ENCODE data around the gene NSD2.
"Not testable (repeated sequence)": the region's sequence is repeated elsewhere in the genome, so short reads cannot be mapped to it uniquely, and the experiment has no call there.

Gene NSD2

DNA sequence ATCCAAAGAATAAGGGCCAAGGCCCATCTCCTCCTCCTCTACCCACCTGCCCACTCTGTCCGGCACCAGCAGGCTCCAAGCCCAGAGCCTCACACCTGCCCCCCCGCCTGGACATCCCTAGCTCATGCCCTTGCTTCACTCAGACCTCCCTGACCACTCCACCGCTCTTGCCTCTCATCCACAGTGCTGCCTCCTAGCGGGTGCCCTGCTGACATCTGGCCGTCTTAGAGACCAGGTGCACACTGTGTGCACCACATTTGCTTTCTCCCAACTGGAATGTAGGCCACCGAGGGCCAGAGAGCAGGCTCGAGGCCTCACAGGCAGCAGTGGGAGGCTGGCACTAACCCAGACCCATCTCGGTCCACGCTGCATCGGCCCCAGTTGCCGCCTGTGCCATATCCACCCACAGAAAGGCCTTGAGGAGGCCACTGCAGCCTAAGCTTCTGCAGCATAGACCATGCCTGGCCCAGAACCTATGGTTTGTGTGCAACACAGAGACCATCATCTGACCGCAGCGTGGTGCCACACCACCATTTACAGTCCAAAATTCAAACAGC is 28.8 kb upstream of the NSD2 start:
- no peak for DNase-seq

DNA sequence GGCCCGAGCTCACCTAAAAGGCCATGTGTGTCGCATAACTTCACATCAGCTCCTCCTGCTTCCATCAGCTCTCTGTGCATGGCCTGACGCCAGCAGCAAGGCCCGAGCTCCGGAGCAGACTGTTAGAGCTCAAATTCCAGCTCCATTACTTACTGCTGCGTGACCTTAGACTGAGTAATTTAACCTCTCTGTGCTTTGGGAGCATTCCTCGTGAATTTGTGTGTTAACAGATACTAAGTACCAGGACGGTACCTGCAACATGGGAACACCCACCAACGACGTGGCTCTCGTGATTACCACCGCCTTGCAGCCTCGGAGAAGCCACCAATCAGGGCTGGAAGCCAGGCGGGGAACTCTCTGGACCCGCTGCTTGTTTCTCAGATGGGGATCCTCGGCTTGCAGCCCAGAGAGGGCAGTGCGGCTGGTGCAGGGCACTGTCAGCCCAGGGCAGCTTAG is 28.2 kb upstream of the NSD2 start:
- DNase-seq, result no peak

DNA sequence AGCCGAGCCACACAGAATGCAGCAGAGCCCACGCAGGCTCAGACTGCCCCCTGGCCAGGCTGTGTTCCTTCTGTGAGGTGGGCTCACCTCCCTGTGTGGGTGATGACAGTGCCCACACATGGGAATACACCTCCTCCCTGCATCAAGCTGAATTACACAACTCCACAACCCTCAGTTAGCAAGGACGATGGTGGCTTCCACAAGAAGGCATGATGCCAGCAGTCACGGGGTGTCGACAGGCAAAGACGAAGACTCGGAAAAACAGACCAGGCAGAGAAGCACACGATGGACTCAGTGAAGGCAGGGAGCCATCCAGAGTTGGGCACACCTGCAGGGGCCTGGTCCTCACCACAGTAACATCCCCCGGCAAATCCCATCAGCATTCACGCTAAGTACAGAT is 27.3 kb upstream of the NSD2 start:
- DNase-seq, result no peak

DNA sequence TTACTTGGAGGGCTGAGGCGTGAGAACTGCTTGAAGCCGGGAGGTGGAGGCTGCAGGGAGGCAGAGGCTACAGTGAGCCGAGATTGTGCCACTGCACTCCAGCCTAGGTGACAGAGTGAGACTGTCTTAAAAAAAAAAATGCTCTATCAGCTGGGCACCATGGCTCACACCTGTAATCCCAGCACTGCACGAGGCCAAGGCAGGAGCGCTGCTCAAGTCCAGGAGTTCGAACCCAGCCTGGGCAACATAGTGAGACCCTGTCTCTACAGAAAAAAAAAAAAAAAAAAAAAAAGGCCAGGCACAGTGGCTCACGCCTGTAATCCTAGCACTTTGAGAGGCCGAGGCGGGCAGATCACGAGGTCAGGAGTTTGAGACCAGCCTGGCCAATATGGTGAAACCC is 26.6 kb upstream of the NSD2 start:
- not testable (repeated sequence) for DNase-seq

DNA sequence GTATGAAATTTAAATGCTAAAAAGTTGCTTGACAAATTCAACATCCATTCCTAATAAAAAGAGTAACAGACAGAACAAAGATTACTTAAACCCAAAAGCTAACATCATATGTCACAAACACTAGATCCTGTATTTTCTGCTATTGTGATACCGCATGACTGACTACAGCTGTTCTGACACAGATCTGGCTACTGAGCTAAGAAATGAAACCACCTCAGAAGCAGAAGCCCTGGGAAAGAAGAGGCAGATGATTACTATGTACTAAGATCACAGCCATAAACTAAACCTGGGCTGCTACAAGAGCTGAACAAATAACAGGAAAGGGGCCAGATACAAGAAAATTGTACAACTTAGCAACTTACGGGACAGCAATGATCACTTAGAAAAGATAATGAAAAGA is 24.6 kb upstream of the NSD2 start:
- no peak for DNase-seq

DNA sequence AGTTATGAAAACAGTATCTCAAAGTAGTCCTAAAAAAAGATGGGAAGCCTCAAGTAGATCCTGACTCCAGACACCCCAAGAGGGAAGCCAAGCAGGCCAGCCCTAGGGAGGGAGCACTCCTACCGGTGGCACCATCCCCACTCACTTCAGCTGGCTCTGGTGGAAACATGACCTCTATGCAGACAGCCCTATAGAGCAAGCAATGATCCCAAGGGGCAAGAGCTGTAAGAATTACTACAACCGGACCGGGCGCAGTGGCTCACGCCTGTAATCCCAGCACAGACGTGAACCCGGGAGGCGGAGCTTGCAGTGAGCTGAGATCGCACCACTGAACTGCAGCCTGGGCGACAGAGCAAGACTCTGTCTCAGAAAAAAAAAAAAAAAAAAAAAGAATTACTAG is 20.9 kb upstream of the NSD2 start:
- no peak for DNase-seq

DNA sequence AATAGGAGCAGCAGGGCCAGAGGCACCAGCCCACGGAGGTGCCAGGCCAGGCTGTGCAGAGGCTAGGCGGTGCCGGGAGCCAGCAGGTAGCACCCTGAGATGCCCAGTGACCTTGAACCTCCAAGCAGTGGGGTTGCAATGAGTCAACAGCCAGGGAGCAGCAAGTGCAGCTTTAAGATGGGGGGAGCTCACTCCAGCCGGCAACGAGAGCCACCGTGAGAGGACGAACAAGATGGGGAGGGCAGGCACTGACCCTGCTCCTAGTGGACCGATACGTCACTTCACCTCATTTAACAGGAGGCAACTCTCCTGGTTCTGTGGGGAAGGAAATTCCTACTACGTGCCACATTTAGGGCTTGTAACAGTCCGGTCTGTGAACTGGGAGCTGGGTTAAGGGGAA is 20.0 kb upstream of the NSD2 start:
- no peak for DNase-seq

DNA sequence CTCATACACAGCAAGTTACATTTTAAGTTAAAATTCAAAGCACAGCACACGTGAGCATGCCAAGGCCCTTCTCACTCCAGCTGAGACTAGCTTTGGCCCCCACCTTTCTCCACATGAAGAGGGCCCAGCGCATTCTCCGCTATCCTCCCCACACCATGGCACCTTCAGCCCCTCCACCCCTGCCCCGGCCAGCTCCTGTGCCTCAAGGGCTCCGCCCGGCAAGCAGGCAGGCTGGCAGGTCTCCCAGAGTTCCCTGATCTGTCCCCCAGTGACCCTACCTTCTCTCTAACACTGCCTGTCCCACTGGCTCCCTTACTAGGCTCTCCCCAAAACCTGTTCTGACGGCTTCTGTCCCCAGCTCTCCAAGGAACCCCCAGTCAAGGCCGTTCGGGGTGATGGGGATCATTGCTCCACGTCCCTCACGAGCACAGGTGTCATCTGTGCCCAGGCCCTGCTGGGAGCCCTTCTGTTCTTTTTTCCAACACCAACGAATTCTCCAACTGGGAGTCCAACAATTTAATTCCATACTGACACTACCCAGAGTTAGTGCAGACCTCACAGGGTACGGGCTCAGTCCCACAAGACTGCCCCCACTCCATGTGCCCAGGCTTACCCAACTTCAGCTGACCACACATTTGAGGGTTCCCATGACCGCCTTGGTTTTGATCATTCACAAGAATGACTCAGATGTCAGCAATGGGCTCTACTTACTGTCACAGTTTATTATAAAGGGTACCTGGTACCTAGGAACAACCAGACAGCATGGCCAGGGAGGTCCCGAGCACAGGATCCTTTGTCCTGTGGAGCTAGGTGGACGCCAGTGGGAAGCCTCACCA is 19.4 kb upstream of the NSD2 start:
- no peak for DNase-seq

DNA sequence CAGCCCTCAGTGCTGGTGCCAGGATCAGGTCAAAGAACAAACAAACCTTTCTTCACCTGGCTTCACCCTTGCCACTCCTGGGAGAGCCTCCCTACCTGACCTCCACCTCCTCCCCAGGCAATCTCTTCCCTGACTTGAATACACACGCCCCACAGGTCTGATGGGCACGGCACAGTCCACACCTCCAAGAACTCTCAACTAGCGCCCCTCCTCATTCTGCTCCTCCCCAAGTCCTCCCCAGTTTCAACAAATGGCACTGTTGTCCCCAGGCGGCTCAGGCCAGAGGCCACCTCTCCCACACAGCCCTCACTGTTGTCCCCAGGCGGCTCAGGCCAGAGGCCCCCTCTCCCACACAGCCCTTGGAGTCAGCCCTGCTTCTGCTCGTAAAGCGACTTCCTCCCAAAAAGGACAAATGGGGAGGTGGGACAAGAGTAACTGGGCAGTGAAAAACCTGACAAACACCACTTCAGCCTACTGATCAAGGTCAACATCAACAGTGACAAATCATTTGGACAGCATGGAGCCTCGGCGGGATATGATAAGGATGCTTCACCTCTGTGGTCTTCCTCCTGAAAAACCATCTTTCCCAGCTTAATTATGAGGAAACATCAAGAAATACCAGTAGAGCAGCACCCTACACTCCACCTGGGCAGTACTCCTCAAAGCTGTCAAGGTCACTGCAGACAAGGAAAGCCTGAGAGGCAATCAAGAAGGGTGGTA is 18.1 kb upstream of the NSD2 start:
- no peak for DNase-seq

DNA sequence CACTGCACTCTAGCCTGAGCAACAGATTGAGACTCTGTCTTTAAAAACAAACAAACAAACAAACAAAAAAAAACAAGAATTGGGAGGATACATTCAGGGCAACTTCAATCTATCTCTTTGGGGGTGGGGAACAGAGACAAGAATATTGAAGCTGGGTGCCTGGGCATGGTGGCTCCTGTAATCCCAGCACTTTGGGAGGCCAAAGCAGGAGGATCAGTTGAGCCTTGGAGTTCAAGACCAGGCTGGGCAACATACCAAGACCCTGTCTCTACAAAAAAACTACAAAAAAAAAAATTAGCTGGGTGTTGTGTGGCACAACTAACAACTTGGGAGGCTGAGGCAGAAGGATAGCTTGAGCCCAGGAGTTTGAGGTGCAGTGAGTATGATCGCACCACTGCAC is 16.4 kb upstream of the NSD2 start:
- no peak for DNase-seq

DNA sequence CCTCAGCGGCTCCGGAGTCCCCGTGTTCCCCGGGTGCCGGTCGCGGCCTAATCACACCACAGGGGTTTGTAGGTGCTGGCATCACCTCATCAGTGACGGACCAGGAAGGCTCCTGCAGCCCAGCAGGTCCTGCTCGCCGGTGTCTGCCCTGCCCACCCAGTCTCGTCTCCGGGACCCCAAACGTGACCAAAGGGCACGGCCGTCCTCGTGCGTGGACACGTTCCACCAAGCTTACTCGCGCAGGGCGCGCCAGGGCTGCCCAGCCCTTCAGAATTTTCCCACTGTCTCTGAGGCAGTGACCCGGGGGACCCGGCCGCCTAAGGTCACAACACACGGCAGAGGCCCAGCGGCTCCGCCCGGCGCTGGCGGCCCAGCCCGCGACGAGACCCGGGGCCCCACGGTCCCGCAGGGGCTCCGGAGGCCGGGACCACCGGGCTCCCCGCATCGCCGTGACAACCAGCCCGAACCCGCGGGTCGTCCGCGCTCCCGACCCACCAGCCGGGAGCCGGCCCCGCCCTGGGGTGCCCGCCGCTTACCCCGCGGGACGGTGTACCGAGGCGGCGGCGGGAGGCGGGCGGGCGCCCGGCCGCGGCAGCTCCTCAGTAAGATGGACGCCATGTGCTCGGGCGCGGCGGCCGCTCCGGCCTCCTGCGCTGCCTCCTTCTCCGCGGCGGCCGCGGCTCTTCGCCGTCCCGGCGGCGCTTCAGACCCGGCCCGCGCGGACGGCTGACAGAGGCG is 15.7 kb upstream of the NSD2 start:
- DNase-seq, result no peak

DNA sequence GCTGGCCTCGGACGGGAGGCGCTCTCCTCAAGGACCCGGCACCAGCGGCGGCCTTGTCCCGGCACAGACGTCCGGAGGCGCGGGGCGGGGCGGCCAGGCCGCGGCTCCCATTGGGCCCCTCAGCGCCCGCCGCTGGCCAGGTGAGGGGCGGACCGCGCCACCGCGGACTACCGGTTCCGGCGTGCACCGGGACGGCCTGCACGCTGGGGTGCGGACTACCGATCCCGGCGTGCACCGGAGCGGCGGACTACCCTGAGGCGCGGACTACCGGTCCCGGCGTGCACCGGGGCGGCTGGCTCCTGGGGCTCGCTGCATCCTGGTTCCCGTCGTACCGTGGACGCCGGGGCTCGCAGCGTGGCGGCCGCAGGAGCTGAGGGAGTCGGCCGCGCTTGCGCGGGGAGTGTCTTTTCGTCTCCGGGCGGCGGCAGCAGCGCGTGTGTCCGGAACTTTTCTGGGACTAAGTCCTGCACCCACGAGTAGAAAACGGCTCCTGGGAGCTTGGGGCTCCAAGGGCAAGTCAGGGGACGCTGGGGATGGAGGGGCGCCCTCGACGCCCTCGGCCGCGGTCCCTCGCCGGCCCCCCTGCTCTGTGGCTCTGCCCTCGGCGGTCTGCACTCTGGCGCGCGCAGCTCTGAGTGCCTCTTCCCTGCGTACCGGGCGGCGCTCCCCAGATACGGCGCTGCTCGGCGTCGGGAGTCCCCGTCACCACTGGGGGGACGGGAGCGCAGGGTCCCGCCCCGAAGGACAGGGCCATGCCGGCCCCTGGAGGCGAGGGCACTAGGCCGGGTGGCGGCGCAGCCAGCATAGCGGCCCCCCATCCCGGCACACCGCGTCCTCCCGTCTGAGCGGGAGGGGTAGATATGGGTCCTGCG is 14.9 kb upstream of the NSD2 start, which contains the start of gene LETM1:
Gene LETM1 (minus strand): TSS at position 86 of the 872 bp plus-strand sequence. CDS start 206 bp downstream, outside the sequence.
- peak; percentile 92 for DNase-seq

DNA sequence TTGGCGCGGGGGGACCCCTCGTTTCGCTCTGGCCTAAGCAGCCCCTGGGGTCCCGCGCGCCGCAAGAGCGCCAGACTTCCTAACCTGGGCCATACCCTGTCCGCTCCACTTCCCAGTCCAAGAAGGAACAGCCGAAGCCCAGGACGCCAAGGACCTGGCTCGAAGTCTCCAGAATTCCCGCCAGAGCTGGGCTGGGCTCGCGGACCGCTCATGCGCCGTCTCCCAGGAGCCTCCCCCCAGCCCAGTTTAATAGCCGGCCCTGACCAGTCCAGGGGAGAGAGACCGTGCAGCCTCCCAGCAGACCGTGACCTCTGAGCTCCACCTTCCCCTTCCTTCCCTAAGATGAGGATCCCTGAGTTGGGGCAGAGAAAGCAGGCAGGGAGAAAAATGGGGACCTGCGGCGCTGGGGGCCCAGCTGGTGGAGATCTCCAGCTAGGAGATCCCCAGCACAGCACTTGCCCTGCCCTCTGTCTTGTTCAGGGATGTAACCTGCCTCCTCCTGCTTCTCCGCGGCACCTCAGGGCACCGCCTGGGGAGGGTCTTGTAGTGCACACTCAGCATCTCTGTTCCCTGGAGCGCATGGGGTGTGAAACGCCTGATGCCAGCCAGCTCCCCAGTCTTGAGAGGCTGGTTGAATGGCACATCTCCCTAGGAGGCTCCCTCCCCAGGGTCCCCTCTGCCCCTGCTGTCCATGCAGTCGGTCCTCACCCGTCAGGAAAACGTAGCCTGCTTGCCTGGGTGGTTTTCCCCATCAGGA is 14.1 kb upstream of the NSD2 start:
- no peak for DNase-seq

DNA sequence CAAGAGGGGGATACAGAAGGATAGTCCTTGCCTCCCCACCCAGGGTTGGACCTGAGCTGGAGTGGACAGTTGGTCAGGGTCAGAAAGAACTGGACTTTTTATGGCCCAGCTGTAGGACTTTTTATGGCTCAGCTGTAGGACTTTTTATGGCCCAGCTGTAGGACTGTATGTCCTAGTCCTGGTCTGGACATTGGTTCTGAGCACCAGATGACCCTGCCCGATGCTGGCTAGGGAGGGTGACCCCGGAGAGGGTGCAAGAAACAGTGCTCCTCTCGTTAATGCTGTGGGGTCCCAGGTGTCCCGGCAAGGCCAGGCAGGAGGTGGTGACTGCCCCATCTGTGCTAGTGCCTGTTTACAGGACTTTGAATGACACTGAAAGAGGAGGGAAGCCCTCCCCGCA is 13.3 kb upstream of the NSD2 start:
- no peak for DNase-seq

DNA sequence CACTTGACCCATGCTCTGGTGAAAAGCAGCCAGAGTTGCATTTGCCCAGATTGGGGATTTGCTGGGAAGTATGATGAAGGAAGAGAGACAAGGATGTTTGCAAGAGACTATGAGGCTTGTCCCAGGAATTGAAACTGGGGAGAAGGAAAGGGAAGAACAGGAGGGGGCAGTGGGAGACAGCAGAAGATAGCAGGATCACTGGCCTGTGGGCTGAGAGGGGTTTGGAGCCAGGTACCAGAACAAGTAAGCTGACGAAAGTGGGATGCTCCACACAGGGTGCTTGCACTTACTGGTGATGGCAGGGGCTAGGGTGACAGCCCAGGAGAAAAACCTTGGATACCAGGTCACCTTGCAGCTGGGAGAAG is 11.8 kb upstream of the NSD2 start:
- no peak for DNase-seq

DNA sequence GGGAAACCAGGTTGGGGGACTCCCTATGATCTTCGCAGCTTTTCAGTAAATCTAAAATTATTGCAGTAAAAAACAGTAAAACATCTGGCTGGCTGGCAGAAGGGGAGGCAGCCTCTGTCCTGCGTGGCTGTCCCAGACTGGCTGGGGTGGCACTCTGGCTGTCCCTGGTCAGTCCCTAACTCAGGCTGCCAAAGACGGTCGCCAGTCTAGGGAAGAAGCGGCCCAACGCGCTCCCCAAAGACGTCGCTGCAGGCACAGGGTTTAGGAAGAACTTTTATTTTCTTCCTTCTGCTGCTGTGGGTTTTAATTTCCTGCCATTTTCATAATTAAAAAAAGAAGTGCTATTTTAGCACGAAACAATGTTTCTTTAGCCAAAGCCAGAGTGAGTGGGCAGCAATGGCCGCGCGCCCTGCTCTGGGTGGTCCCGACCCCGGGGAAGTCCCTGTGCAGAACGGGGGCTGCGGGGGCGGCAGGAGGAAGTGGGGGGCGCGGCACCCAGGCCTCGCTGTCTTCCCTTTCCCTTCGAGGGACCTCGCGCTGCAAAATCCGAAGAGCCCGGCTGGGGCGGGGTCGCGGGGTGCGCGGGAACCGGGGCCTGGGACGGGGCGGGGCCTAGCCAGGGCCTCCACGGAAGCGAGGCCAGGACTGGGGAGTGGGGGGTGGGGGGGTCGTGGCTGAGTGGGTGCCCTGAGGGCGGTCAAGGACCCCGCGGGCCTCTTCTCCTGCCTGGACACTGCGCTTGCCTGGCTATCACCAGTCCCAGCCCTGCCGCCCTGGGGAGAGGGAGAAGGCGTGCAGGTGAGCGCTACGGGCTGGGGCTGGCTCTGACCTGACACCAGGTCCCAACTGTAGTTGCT is 8.9 kb upstream of the NSD2 start:
- DNase-seq, result no peak

DNA sequence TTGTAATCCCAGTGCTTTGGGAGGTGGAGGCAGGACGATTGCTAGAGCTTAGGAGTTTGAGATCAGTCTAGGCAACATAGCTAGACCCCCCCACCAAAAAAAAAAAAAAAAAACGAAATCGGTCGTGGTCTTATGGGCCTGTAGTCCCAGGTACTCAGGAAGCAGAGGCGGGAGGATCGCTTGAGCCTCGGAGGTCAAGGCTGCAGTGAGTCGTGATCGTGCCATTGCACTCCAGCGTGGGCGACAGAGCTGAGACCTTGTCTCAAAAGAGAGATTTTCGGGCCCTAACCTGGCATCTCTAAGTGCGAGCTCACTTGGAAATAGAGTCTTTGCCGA is 8.3 kb upstream of the NSD2 start:
- DNase-seq, result no peak

DNA sequence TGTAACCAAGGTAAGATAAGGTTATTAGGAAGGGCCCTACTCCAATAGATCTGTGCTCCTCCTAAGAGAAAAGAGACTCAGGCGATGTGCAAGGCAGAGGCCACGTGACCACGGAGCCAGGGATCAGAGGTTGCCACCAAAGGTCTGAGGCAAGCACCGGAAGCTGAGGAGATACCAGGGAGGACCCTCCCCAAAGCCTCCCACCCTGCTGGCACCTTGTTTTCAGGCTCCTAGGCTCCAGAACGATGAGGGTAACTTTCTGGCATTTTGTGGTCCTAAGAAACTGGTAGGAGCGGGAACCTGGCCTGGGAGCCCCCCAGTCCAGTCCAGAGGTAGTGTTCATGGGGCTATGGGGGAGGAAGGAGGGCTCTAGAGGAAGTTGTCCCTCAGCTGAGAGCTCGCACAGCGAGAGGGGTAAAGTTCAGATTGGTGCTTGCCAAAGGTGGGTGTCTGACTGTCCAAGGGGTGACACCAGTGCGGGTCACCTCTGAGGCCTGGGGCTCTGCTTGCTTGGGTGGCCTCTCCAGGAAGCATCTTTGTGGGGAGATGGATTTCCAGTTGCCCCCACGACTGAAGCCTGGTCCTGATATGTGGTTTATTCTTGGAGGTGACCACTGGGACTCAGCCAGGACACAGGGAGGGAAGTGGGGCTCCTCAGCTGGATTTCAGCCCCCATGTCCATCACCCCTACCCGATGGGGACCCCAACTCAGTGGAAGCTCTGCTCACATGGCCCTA is 7.7 kb upstream of the NSD2 start:
- DNase-seq, result no peak

DNA sequence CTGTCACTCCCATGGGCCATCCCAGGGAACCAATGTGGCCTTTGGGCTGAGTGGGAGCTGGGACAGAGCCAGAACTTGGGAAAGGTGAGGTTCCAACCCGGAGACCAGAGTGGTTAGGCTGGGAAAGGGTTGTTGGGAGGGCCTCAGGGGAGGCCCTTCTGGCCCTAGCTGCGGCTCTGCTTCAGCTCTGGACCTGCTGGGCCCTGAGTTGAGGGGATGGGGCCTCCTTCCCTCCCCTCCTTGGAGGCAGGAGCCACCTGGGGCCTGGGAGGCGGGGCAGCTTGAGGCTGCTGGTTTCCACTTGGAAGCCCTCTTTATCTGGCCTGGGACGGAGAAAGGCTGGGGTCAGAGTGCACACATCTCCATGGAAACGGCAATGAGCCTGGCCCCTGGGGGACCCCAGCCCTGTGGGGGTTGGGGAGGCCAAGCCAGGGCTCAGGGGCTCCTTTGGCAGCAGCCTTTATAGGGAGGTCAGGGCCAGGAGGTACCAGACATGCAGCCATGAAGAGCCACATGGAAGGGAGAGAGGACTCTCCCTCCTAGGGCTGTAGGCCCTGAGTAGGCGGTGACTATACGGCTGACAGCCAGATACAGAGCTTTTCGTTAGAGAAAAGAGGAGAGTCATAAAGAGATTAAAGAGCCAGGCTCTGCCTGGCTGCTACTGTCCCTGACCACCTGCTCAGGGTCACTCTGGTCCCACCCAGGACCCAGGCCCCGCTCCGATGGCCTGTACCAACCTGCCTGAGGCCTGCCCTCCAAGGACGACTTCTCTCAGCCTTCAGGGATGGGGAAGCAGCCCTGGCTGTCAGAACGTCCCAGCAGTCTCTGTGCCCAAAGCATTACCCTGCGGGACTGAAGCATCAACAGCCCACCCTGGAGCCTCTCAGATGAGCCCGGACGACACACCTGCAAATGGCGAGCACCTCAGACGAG is 6.9 kb upstream of the NSD2 start:
- no peak for DNase-seq
